ENCODE measurements around the gene COPZ2. TPM values are rescaled to one million over a fixed set of nuclear protein-coding genes. Genes with fewer than 3 reads are reported as not detected.

COPZ2 gene
- total RNA-seq, 4 donors from 2014 or later, result 40.5 to 73.9 (median 62.2) TPM

DNA sequence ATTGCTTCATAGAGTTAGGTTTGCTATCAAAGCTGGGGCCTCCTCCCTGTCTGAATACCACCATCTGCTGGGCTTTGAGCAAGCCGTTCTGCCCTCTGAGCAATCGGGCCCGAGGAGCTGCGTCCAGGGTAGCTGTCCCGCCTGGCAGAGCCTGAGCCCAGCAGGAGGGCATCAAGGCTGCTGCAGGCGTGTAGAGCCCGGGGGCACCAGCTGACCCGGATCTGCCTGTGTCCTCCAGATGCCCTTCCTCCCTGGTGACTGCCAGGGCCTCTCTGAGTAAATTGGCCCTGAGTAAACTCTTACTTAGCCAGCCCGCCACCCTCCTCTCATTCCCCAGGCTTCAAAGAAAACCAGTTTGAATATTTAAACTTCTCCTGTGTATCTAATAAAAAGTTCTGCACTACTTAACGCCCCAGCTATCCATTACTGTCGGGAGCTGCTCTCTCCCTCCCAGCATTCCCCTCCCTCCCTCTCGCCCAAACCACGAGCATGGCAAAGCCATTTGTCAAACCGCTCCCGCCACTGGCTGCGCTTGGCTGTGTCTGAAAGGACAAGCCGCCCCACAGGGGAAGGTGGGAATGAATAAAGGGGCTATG is 50.3 kb downstream of the COPZ2 start:
- H3K9me3 ChIP-seq, result no peaks in the 10 kb centered on the region
- 27% methylated on average over 17 of the region's 17 CpGs for WGBS, 2 donors
- no peak for DNase-seq (ENCODE audit: low spot score in 2 of 2)
- TF ChIP-seq POLR2A (IDR thresholded peaks at IDR 0.05) (no peak), EP300 (IDR thresholded peaks at IDR 0.05) (no peak)
- TF ChIP-seq, protein P1, sequence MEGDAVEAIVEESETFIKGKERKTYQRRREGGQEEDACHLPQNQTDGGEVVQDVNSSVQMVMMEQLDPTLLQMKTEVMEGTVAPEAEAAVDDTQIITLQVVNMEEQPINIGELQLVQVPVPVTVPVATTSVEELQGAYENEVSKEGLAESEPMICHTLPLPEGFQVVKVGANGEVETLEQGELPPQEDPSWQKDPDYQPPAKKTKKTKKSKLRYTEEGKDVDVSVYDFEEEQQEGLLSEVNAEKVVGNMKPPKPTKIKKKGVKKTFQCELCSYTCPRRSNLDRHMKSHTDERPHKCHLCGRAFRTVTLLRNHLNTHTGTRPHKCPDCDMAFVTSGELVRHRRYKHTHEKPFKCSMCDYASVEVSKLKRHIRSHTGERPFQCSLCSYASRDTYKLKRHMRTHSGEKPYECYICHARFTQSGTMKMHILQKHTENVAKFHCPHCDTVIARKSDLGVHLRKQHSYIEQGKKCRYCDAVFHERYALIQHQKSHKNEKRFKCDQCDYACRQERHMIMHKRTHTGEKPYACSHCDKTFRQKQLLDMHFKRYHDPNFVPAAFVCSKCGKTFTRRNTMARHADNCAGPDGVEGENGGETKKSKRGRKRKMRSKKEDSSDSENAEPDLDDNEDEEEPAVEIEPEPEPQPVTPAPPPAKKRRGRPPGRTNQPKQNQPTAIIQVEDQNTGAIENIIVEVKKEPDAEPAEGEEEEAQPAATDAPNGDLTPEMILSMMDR (IDR thresholded peaks at IDR 0.05), result no peak
- peaks cover 0 to 30% (median 9%) of the 10 kb centered on the region in 4 donors for H3K4me1 ChIP-seq
- H3K4me3 ChIP-seq, result no peak overlapping the region
- peak overlapping the region in 1 of 4 donors; percentile 66 for H3K27ac ChIP-seq
- H3K27me3 ChIP-seq, result no peaks in the 10 kb centered on the region
- H3K36me3 ChIP-seq, result peaks cover 0 to 28% (median 0%) of the 10 kb centered on the region in 3 donors

DNA sequence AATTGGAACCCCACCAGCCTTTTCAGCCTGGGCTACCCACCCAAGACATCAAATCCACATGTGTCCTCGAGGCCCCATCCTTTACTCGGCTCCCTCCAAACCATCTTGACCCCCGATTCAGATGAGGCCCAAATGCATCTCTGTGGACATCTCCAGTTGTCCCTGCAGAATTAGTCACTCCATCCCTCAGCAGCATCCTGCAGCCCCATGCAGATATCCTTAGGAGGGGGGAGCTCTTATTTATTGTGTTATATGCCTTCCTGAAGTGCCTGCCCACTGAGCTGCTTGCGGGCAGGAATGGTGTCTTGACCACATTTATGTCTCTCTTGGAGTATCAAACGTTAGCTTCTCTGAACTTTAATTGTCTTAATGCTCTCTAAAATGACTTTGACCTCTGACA is 51.1 kb downstream of the COPZ2 start:
- H3K27ac ChIP-seq, result no peak overlapping the region
- peaks cover 0 to 36% (median 0%) of the 10 kb centered on the region in 3 donors for H3K36me3 ChIP-seq
- no peak for TF ChIP-seq POLR2A (IDR thresholded peaks at IDR 0.05)
- TF ChIP-seq EP300 (IDR thresholded peaks at IDR 0.05), result no peak
- TF ChIP-seq, protein P1 (IDR thresholded peaks at IDR 0.05), result no peak
- H3K4me3 ChIP-seq, result no peak overlapping the region
- no peaks in the 10 kb centered on the region for H3K27me3 ChIP-seq
- DNase-seq (ENCODE audit: low spot score in 2 of 2), result no peak
- 57 to 62% methylated on average over 5 of the region's 5 CpGs for WGBS, 2 donors
- H3K4me1 ChIP-seq, result peaks cover 0 to 23% (median 9%) of the 10 kb centered on the region in 4 donors
- no peaks in the 10 kb centered on the region for H3K9me3 ChIP-seq

DNA sequence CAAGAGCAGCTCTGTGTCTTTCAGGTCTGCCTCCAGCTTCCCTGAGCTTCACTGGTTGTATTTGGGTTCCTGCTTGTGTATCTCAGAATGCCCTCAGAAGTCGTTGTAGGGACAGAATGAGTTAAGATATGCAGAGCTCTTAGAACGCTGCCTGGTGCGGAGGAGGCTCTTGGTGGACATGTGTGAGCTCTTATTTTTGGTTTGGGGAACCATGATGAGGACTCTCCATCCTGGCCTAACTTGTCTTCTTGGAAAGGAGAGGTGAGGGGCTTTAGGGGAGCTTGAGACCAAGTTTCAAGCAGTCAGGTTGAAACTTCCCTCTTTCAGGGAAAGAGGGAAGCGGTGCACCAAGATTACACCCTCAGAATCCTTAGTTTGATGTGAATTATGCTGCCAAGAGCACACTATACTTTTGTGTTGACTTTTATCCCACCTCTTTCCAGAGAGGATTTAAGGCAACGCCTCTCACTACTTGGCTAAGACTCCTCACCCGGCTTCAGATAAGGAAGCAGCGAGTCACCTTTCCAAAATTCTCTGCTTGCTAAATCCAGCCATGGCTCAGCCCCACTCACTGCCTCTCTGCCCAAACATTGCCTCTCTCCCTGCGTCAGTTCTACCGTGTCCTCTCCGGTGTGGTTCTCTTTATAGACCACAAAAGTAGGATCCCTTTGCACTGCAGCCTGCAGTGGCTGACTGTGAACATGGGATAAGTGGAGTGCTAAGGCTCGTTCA is 53.9 kb downstream of the COPZ2 start:
- no peak overlapping the region for H3K27ac ChIP-seq
- DNase-seq (ENCODE audit: low spot score in 2 of 2), result no peak

DNA sequence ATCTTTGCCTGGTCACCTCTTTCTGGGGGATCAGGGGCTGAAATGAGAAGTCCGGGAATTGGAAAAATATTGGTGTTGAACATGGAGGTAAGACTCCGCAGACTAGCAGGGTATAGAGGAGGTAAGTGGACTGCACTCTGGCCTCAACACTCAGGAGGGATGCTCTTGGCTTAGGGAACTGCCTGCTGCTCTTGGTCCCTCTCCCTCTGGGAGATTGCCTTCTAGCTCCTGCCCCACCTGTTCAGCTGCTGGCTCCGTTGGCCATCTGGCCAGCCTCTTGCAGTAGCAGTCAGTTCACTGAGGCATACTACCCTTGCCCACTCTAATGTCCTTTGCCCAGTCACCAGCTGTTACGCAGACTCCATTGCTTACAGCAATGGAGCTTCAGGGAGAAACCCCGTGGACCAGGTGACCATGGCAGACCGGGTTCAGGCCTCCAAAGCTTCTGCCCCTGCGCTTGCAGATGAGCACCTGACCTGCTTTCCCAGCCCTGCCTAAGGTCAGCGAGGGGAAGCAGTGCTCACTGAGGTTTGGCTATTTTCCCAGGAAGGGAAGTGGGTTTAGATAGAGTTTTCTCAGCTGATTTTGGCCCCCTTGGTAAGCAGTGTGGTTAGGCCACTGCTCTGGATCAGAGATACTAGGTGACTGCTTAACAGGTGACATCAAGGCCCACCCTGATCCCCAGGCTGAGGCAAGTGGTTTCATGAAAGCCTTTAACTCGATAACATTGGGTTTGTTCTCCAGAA is 54.8 kb downstream of the COPZ2 start:
- Histone ChIP-seq H3K4me1 (peaks cover 0 to 21% (median 9%) of the 10 kb centered on the region in 4 donors), H3K9me3 (no peaks in the 10 kb centered on the region), H3K4me3 (no peak overlapping the region), H3K27me3 (no peaks in the 10 kb centered on the region), H3K36me3 (peaks cover 0 to 74% (median 23%) of the 10 kb centered on the region in 3 donors), H3K27ac (no peak overlapping the region)
- DNase-seq (ENCODE audit: low spot score in 2 of 2), result no peak
- TF ChIP-seq EP300 (IDR thresholded peaks at IDR 0.05), result no peak
- no peak for TF ChIP-seq POLR2A (IDR thresholded peaks at IDR 0.05)
- TF ChIP-seq, protein P1 (IDR thresholded peaks at IDR 0.05), result no peak
- 77 to 79% methylated on average over 9 of the region's 9 CpGs for WGBS, 2 donors

More for the DNA sequence above, 53.9 kb downstream of the COPZ2 start:
- 63 to 67% methylated on average over 11 of the region's 11 CpGs for WGBS, 2 donors
- Histone ChIP-seq H3K4me1 (peaks cover 0 to 20% (median 9%) of the 10 kb centered on the region in 4 donors), H3K4me3 (no peak overlapping the region), H3K9me3 (no peaks in the 10 kb centered on the region), H3K36me3 (peaks cover 0 to 65% (median 20%) of the 10 kb centered on the region in 3 donors), H3K27me3 (no peaks in the 10 kb centered on the region)
- TF ChIP-seq, protein P1 (IDR thresholded peaks at IDR 0.05), result no peak
- TF ChIP-seq EP300 (IDR thresholded peaks at IDR 0.05), result no peak
- TF ChIP-seq POLR2A (IDR thresholded peaks at IDR 0.05), result no peak
